Astrocyte (in vitro differentiated cells and primary cell): Measurements from ENCODE around the gene GNB1L. TPM values are rescaled to one million over a fixed set of nuclear protein-coding genes. Genes with fewer than 3 reads are reported as not detected.

Source experiments
- DNase-seq: peaks from one replicate; pipeline ENCODE4 v3.0.0-alpha.2; 2010; ENCODE audit warnings: low read depth
- FAIRE-seq: peaks from 2 replicates; lab custom pipeline; 2011; peaks lifted over from hg19 to GRCh38; lab: Jason Lieb, UNC
- H2AFZ ChIP-seq: 2 replicates; pipeline ENCODE4 v1.6.0; 2012; ENCODE audit warnings: low read depth, low read length, inconsistent platforms
- H3K27ac ChIP-seq: 2 replicates; pipeline ENCODE4 v1.5.1; 2011; ENCODE audit warnings: low read depth, low read length, inconsistent platforms
- H3K27me3 ChIP-seq: 2 replicates; pipeline ENCODE4 v1.6.0; 2011; ENCODE audit warnings: low read length, inconsistent platforms; ENCODE audit not compliant: insufficient read depth
- H3K36me3 ChIP-seq: 2 replicates; pipeline ENCODE4 v1.5.1; 2011; ENCODE audit warnings: low read length, inconsistent platforms; ENCODE audit not compliant: insufficient read depth
- H3K4me1 ChIP-seq: 2 replicates; pipeline ENCODE4 v1.5.1; 2011; ENCODE audit warnings: low read length, inconsistent platforms; ENCODE audit not compliant: insufficient read depth
- H3K4me2 ChIP-seq: 2 replicates; pipeline ENCODE4 v1.6.0; 2012; ENCODE audit warnings: low read length, inconsistent platforms
- H3K4me3 ChIP-seq: 2 replicates; pipeline ENCODE4 v1.5.1; 2011; ENCODE audit warnings: low read depth, mild to moderate bottlenecking, low read length, inconsistent platforms; ENCODE audit not compliant: insufficient read depth
- H3K79me2 ChIP-seq: 2 replicates; pipeline ENCODE4 v1.6.0; 2012; ENCODE audit warnings: mild to moderate bottlenecking, low read length, inconsistent platforms; ENCODE audit not compliant: insufficient read depth
- H3K9ac ChIP-seq: 2 replicates; pipeline ENCODE4 v1.6.0; 2012; ENCODE audit warnings: mild to moderate bottlenecking, low read length, inconsistent platforms
- H3K9me3 ChIP-seq: 2 replicates; pipeline ENCODE4 v1.5.1; 2012; ENCODE audit warnings: low read depth, mild to moderate bottlenecking, low read length, inconsistent platforms; ENCODE audit not compliant: insufficient read depth
- H4K20me1 ChIP-seq: 2 replicates; pipeline ENCODE4 v1.6.0; 2012; ENCODE audit warnings: low read length, inconsistent platforms; ENCODE audit not compliant: insufficient read depth
- H3K27ac Mint-ChIP-seq: one replicate; pipeline ENCODE4 v1.8.0; 2021; ENCODE audit warnings: mild to moderate bottlenecking, mixed read lengths; ENCODE audit not compliant: unreplicated experiment
- H3K27me3 Mint-ChIP-seq: one replicate; pipeline ENCODE4 v1.8.0; 2021; ENCODE audit warnings: low read depth, mixed read lengths; ENCODE audit not compliant: unreplicated experiment
- H3K36me3 Mint-ChIP-seq: one replicate; pipeline ENCODE4 v1.8.0; 2021; ENCODE audit warnings: low read depth, mixed read lengths; ENCODE audit not compliant: unreplicated experiment
- H3K4me1 Mint-ChIP-seq: one replicate; pipeline ENCODE4 v1.8.0; 2021; ENCODE audit warnings: low read depth, mixed read lengths; ENCODE audit not compliant: unreplicated experiment
- H3K4me3 Mint-ChIP-seq: one replicate; pipeline ENCODE4 v1.8.0; 2021; ENCODE audit warnings: mild to moderate bottlenecking, moderate library complexity, mixed read lengths; ENCODE audit not compliant: unreplicated experiment
- H3K9me3 Mint-ChIP-seq: one replicate; pipeline ENCODE4 v1.8.0; 2021; ENCODE audit warnings: mild to moderate bottlenecking, mixed read lengths; ENCODE audit not compliant: unreplicated experiment
- CTCF ChIP-seq: IDR thresholded peaks from 2 replicates; pipeline ENCODE4 v1.5.1; 2011; ENCODE audit warnings: low read depth, mild to moderate bottlenecking, inconsistent platforms, low read length, moderate library complexity; ENCODE audit not compliant: insufficient read depth
- EZH2 ChIP-seq: IDR thresholded peaks from 2 replicates; pipeline ENCODE4 v1.6.1; 2012; ENCODE audit warnings: mild to moderate bottlenecking, low read length, inconsistent platforms; ENCODE audit not compliant: insufficient read depth
- total RNA-seq: library from RNA; stranded (reverse); gene quantifications from 2 replicates; pipeline ENCODE4 v1.2.1, GENCODE V29; 2021

GNB1L gene
- total RNA-seq, 1 donor from 2014 or later = 14.3 TPM

GRCh38 chr22:19849835-19850762 is 4.6 kb downstream of the GNB1L start:
- Histone ChIP-seq H2AFZ (no peak overlapping the region), H3K9me3 (no peaks in the 10 kb centered on the region), H3K27ac (no peak overlapping the region), H3K9ac (no peak overlapping the region), H3K4me3 (no peak overlapping the region), H3K27me3 (no peaks in the 10 kb centered on the region), H3K4me1 (peaks cover 22% of the 10 kb centered on the region), H3K4me2 (no peak overlapping the region), H3K79me2 (peaks cover 60% of the 10 kb centered on the region), H4K20me1 (peaks cover 89% of the 10 kb centered on the region), H3K36me3 (peaks cover 5% of the 10 kb centered on the region)
- no peaks in the 10 kb centered on the region for H3K27me3 Mint-ChIP-seq
- no peak overlapping the region for H3K27ac Mint-ChIP-seq
- DNase-seq (no peak), FAIRE-seq (no peak)
- no peak for TF ChIP-seq CTCF
- TF ChIP-seq EZH2 = no peak
- no peaks in the 10 kb centered on the region for H3K9me3 Mint-ChIP-seq
- H3K36me3 Mint-ChIP-seq = peaks cover 24% of the 10 kb centered on the region
- peak overlapping the region; percentile 45 for H3K4me3 Mint-ChIP-seq
- peaks cover 41% of the 10 kb centered on the region for H3K4me1 Mint-ChIP-seq

GRCh38 chr22:19848298-19849224 is 6.1 kb downstream of the GNB1L start:
- peaks cover 28% of the 10 kb centered on the region for H3K4me1 ChIP-seq
- DNase-seq = no peak
- peaks cover 5% of the 10 kb centered on the region for H3K36me3 ChIP-seq
- H3K27me3 Mint-ChIP-seq = no peaks in the 10 kb centered on the region
- peaks cover 21% of the 10 kb centered on the region for H3K36me3 Mint-ChIP-seq
- no peak overlapping the region for H3K4me2 ChIP-seq
- H3K4me3 ChIP-seq = no peak overlapping the region
- no peak overlapping the region for H3K27ac ChIP-seq
- H3K27ac Mint-ChIP-seq = no peak overlapping the region
- H3K9ac ChIP-seq = no peak overlapping the region
- H3K4me1 Mint-ChIP-seq = peaks cover 42% of the 10 kb centered on the region
- H4K20me1 ChIP-seq = peaks cover 97% of the 10 kb centered on the region
- H3K79me2 ChIP-seq = peaks cover 46% of the 10 kb centered on the region
- TF ChIP-seq EZH2 (no peak), CTCF (no peak)
- no peak overlapping the region for H2AFZ ChIP-seq
- no peaks in the 10 kb centered on the region for H3K9me3 Mint-ChIP-seq
- H3K27me3 ChIP-seq = no peaks in the 10 kb centered on the region
- H3K9me3 ChIP-seq = no peaks in the 10 kb centered on the region
- FAIRE-seq = no peak
- H3K4me3 Mint-ChIP-seq = no peak overlapping the region
